ENCODE measurements around the gene CSRNP2. TPM values are rescaled to one million over a fixed set of nuclear protein-coding genes. Genes with fewer than 3 reads are reported as not detected.
A peak's percentile ranks its signal among the peaks of the same experiment; 100 is the strongest.

The CSRNP2 gene
- total and polyA plus RNA-seq, 2 experiments from 2014 or later, result 23.2 to 30.5 TPM

DNA sequence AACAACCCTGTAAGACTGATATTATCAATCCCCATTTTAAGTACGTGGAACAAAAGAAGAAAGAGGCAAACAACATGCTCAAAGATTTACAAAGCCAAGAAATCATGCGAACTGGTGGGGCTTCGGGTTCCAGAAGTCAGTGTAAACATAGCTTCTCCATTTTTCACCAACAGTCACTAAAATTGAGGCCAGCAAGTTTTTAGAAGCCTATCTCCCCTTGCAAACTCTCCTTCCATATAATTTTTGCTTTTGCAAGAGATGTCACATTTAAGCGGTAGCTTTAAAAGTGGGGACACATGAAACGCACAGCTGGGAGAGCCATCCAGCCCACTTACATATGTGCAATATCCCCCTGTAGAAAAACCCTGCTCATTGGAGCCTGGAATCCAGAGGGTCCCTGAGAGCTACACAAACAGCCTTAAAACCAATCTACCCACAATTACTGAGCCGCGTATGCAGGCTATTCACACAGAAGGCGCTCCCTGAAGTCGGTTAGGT lies 58.0 kb downstream of the CSRNP2 start:
- H3K9me3 ChIP-seq (ENCODE audit: low read depth), result no peaks in the 10 kb centered on the region
- H3K9me2 ChIP-seq (replicated peaks; ENCODE audit: insufficient read depth), result no peaks in the 10 kb centered on the region
- peaks cover 45% of the 10 kb centered on the region for H3K4me1 ChIP-seq (ENCODE audit: insufficient read depth)
- no peaks in the 10 kb centered on the region for H3K27me3 ChIP-seq
- no peaks in the 10 kb centered on the region for H3K36me3 ChIP-seq (replicated peaks; ENCODE audit: insufficient read depth, low read depth)
- H3K79me2 ChIP-seq, result peaks cover 47% of the 10 kb centered on the region
- peak overlapping the region; percentile 67 for H2AFZ ChIP-seq
- no peaks in the 10 kb centered on the region for H4K20me1 ChIP-seq (ENCODE audit: insufficient read depth, poor library complexity, severe bottlenecking)
- H3K4me2 ChIP-seq, result peak overlapping the region; percentile 88
- WGBS (ENCODE audit: low lambda C conversion rate, missing lambda C conversion rate), result 4% methylated on average over 9 of the region's 9 CpGs
- H3K4me3 ChIP-seq, result peak overlapping the region; percentile 76
- peak overlapping the region; percentile 99 for H3K27ac ChIP-seq
- no peak for DNase-seq (ENCODE audit: low spot score)
- TF ChIP-seq, protein P1, sequence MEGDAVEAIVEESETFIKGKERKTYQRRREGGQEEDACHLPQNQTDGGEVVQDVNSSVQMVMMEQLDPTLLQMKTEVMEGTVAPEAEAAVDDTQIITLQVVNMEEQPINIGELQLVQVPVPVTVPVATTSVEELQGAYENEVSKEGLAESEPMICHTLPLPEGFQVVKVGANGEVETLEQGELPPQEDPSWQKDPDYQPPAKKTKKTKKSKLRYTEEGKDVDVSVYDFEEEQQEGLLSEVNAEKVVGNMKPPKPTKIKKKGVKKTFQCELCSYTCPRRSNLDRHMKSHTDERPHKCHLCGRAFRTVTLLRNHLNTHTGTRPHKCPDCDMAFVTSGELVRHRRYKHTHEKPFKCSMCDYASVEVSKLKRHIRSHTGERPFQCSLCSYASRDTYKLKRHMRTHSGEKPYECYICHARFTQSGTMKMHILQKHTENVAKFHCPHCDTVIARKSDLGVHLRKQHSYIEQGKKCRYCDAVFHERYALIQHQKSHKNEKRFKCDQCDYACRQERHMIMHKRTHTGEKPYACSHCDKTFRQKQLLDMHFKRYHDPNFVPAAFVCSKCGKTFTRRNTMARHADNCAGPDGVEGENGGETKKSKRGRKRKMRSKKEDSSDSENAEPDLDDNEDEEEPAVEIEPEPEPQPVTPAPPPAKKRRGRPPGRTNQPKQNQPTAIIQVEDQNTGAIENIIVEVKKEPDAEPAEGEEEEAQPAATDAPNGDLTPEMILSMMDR (IDR thresholded peaks at IDR 0.05; ENCODE audit: poor library complexity), result no peak
- TF ChIP-seq EZH2phosphoT487 (IDR thresholded peaks at IDR 0.05; ENCODE audit: low read depth, severe bottlenecking, unreplicated experiment), result no peak
- TF ChIP-seq EZH2 (IDR thresholded peaks at IDR 0.05; ENCODE audit: borderline replicate concordance), result no peak

DNA sequence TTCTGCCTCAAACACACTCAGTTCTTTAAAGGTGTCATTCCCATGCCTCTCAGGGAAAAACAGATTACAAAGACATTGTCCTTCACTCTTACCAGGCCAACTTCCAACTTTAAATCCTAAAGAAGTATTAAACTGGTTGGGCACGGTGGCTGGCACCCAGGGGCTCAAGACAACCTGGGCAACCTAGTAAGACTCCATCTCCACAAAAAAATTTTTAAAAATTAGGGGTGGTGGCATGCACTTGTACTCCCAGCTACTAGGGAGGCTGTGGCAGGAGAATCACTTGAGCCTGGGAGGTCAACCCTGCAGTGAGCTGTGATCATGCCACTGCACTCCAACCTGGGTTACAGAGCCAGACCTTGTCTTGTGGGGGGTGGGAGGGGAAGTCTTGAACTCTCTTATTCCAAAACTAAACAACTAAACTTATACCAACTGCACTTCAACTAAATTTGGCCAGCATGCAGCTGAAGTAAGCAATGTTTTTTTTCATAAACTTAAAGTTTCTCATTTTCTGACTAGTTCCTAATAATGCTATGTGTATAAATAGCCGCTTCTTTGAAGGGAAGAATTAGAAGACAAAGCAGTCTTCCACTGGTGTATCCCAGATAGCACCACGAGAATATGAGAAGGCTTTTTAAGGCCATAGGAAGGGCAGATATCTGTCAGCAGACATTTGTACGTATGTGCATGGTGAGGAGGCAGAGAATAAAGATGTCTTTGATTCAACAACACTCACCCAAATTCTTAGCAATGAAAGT lies 59.6 kb downstream of the CSRNP2 start:
- Histone ChIP-seq H3K27me3 (no peaks in the 10 kb centered on the region), H3K27ac (peak overlapping the region; percentile 99), H2AFZ (no peak overlapping the region), H3K9me3 (ENCODE audit: low read depth) (no peaks in the 10 kb centered on the region), H3K4me2 (peak overlapping the region; percentile 88), H3K36me3 (replicated peaks; ENCODE audit: insufficient read depth, low read depth) (no peaks in the 10 kb centered on the region), H4K20me1 (ENCODE audit: insufficient read depth, poor library complexity, severe bottlenecking) (peaks cover 2% of the 10 kb centered on the region), H3K79me2 (peaks cover 62% of the 10 kb centered on the region), H3K4me1 (ENCODE audit: insufficient read depth) (peaks cover 42% of the 10 kb centered on the region), H3K9me2 (replicated peaks; ENCODE audit: insufficient read depth) (no peaks in the 10 kb centered on the region), H3K4me3 (peak overlapping the region; percentile 1)
- TF ChIP-seq EZH2phosphoT487 (IDR thresholded peaks at IDR 0.05; ENCODE audit: low read depth, severe bottlenecking, unreplicated experiment) (no peak), EZH2 (IDR thresholded peaks at IDR 0.05; ENCODE audit: borderline replicate concordance) (no peak)
- TF ChIP-seq, protein P1 (IDR thresholded peaks at IDR 0.05; ENCODE audit: poor library complexity), result no peak
- 73% methylated on average over 4 of the region's 4 CpGs for WGBS (ENCODE audit: low lambda C conversion rate, missing lambda C conversion rate)
- DNase-seq (ENCODE audit: low spot score), result no peak

DNA sequence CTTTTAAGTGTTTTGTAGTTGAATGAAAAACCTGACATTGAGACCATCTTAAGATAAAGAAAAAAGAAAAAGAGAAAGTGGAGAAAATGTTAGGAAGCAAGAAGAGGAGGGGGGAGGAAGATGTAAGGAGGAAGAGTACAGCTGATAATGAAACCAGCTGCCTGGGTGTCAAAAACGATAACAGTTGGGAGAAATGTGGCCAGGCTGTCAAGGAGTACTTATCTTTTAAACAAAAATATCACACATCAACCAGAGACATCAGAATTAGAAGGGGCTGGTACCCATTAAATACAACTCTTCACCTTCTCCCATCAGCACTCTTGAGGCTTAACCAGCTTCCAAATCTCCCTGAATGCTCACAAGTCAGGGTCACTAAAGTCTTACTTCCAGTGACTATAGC lies 61.7 kb downstream of the CSRNP2 start:
- H3K9me2 ChIP-seq (replicated peaks; ENCODE audit: insufficient read depth), result no peaks in the 10 kb centered on the region
- H3K27me3 ChIP-seq, result no peaks in the 10 kb centered on the region
- WGBS (ENCODE audit: low lambda C conversion rate, missing lambda C conversion rate), result 62% methylated on average over 1 of the region's 1 CpG
- no peaks in the 10 kb centered on the region for H3K9me3 ChIP-seq (ENCODE audit: low read depth)
- peaks cover 84% of the 10 kb centered on the region for H3K79me2 ChIP-seq
- peaks cover 10% of the 10 kb centered on the region for H4K20me1 ChIP-seq (ENCODE audit: insufficient read depth, poor library complexity, severe bottlenecking)
- no peak overlapping the region for H3K4me3 ChIP-seq
- peaks cover 27% of the 10 kb centered on the region for H3K4me1 ChIP-seq (ENCODE audit: insufficient read depth)
- no peak overlapping the region for H3K27ac ChIP-seq
- peak overlapping the region; percentile 4 for H3K4me2 ChIP-seq
- DNase-seq (ENCODE audit: low spot score), result no peak
- H2AFZ ChIP-seq, result no peak overlapping the region
- TF ChIP-seq, protein P1 (IDR thresholded peaks at IDR 0.05; ENCODE audit: poor library complexity), result no peak
- no peak for TF ChIP-seq EZH2 (IDR thresholded peaks at IDR 0.05; ENCODE audit: borderline replicate concordance)
- TF ChIP-seq EZH2phosphoT487 (IDR thresholded peaks at IDR 0.05; ENCODE audit: low read depth, severe bottlenecking, unreplicated experiment), result no peak
- H3K36me3 ChIP-seq (replicated peaks; ENCODE audit: insufficient read depth, low read depth), result no peaks in the 10 kb centered on the region

Data from hepatocyte (in vitro differentiated cells).